NCI-H146 (cell line): ENCODE measurements around the gene PHACTR1.
"Not testable (repeated sequence)": the region's sequence is repeated elsewhere in the genome, so short reads cannot be mapped to it uniquely, and the experiment has no call there.

Experiments
- DNase-seq: peaks from one replicate; lab custom pipeline; 2025; lab: John Stamatoyannopoulos, UW

Gene PHACTR1

DNA sequence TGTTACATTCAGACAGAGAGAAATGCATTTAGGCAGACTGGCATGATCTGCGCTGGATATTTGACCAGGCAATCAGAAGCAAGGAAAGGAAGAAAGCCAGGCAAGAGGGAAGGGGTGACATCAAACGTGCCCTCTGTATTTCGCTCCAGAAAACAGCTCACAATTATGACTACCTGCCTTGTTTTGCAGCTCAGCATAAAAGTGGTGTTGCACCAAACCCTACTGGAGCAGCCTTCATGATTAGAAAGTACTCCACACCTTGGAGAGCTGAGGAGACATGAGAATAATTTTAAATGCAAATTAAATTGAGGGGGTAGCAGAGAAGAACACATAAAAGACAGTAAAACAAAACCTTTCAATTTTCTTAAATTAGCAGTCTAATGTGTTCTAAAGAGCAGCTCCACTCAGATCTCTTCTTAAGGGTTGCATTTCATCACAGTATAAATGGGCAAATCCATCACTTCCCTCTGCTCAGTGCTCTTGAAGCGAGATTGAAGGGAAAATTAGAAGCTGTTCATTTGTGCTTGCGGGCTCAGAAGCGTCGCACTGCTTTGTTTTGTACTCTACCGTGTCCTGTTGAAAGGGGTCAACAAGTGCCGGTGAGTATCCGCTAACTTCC lies at the start of gene PHACTR1:
PHACTR1 (plus strand) TSS at position 470 of the 619 bp plus-strand sequence.
- DNase-seq, result no peak

DNA sequence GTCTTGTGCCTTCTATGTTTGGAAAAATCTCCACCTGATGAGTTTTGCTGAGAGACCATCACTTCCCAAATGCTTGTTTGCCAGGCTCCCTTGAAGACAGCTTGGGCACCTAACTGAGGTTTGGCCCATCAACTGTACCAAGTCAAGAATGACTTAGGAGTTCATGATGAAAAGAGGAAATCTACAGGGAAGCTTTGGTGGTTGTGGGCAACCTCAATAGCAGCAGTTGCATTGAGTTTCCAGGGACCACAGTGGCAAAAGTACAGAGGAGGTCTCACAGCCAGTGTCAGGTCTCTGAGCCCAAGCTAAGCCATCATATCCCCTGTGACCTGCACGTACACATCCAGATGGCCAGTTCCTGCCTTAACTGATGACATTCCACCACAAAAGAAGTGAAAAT lies 49.7 kb upstream of the PHACTR1 start:
- no peak for DNase-seq

DNA sequence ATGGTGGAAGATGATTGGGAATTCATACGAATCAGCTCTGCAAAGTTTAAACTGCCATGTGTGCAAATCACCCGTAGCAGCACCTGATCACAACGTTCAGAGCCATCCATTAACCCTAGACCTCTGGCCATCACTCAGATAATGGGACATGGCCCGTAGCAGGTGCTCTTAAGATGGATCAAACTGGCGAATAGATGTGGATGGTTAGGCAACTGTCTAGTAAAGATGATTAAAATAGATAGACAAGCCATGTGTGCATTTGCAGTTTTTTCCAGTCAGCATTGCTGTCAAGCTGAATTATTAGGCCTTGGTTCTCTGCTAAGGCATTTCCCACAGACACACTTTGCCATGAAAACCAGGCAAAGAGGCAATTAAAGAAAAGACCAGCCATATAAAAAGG lies 40.6 kb upstream of the PHACTR1 start:
- no peak for DNase-seq

DNA sequence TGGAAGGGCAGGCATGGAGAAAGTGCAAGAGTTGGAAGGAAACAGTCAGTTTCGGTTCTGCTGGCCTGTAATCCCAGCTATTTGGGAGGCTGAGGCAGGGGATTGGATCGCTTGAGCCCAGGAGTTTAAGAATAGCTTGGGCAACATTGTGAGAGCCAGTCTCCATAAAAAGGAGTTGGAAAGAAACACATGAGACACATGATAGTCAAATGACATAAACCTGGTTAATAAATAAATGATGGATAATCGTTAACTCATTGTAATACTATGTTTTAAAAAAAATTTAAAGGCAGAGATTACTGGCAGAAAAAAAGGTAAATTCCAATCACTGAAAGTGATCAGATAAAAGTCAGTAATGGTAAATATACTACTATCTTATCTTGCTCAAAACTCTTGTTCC lies 37.2 kb upstream of the PHACTR1 start:
- no peak for DNase-seq

DNA sequence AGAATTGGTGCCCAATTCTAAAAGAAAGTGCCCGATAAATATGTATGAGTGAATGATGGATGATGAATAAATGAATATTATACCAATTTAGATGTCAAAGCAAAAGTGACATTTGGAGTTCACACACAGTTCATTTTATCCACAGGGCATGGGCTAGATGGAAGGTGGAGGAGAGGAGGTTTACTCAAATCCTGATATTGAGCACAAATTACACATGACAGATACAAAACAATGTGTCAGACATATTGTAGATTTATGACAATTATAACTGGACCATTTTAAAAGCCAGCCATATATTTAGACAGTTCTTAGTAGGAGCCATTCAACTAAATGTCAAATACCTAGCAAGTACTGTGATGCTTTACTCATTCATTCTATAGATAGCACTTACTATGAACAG lies 23.4 kb upstream of the PHACTR1 start:
- DNase-seq, result no peak

DNA sequence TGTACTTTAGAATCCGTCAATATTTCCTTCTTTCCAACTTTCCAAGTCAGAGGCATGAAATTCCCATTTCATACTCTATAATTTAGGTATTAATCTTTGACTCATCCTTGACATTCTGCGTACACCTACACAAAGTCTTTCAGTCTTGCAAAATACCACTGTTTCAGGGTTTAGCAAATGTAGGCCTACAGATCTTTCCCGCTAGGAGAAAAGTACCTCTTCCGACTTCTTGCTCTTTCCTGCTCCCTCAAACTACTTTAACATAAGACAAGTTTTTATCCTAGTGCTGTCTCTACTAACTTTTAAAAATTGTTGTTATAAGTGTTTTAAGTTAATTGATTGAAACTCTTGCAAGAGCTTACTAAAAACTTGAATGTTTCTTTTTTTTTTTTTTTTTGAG lies 18.3 kb upstream of the PHACTR1 start:
- DNase-seq, result no peak

DNA sequence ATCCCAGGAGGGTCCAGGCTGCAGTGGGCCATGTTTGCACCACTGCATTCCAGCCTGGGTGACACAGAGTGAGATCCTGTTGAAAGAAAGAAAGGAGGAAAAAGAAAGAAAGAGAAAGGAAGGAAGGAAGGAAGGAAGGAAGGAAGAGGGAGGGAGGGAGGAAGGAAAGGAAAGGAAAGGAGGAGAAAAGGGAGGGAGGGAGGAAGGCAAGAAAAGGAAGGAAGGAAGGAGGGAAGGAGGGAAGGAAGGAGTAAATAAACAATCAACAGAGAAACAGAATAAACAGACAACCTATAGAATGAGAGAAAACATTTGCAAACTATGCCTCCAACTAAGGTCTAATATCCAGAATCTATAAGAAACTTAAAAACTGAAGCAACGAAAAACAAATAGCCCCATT lies 11.6 kb upstream of the PHACTR1 start:
- no peak for DNase-seq

DNA sequence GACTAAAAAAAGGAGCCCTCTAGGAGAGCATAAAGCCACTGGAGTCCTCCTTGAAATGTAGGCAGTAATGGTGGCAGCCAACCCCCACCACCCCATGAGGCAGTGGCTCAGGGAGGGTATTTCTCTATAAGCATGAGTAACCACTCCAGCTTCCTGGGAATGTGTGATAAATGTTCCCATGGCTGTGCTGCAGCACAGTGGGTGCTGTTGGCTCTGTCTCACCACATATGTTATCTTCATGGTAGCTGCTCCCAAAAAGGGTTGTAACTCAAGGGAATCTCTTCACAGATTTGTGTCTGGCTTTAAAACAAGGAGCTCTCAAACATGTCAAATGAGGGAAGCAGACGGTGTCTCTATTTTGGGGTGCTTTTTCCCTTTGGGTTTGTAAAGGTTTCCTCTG lies 7.5 kb upstream of the PHACTR1 start:
- DNase-seq, result no peak

DNA sequence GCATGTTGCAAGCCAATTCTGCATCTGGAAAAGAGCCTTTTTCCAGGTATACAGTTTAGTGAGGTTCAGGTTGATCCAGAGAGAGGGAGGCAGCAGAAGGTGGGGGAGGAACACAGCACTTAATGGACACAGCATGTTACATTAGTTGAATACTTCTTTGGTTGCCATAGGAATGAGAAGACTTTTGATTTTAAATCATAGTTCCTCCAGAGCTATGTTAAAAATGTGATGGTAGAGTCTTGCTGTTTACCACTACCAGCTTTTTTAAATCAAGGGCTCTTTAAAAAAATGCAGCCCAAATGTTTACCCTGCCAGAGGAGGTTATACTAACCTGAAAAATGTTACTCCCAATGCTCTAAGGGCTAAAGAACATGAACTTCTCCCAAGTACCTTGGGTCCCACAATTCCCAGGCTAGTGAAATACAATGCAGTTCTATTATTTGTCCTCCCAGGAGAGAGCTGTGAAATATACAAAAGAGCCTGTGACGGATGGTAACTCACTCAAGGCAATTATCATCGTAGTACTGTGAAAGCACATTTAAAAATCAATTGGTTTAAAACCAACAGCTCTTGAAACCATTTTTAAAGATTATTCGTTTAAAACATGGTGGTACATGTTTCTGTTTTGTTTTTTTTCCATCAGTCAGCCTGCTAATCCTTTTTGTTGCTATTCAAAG lies 6.9 kb upstream of the PHACTR1 start:
- DNase-seq, result no peak

DNA sequence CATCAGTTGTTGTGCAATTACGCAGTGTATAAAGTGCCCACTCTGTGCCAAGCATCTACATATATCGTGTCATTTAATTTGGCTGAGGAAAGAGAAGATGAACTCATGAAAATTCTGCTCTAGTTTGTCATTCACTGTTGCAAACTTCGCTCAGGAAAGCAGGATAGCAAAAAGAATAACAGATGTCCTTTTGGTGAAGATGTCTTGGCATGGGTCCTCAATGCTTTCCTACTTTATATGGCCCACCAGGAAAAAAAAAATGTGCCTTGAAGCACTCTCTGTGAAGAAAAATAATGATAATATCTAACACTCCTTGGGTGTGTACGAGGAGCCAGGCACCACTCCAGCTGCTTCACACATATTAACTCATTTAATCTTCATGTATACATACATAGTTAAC lies 5.6 kb upstream of the PHACTR1 start:
- DNase-seq, result no peak

DNA sequence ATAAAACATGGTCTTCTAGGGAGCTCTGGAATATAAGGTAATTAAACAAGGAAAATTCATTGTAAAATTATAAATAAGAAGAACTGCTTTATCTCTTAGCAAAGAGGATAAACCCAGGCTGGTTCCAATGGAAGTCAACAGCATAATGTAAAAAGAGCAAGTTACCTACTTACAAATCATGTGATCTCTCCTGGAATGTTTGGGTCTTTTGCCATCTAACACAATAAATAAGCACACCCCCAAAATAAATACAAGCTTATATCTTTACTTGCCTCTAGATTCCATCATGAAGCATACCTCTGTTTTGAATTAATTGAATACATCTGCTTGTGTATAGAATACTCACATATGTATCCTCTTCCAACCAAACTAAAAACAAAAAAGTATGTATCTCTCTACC lies 2.5 kb upstream of the PHACTR1 start:
- DNase-seq, result no peak

DNA sequence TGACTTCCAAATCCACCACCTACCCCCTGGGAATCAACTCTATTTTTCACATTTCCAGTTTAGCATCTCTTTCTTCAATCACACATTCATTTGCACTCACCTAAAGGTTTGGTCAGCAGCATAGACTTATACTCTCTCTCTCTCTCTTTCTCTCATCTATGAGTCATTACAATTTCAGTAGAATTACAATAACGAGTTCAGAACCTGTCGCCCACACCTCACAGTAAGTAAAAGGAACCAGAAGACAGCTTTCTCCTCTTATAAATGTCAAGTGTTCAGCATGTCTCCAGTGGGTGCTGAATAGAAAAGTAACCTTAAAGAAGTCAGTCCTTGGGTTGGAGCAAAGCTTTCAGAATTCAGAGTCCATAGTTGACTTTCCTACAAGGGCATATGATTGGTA lies 1.1 kb upstream of the PHACTR1 start:
- DNase-seq, result no peak

DNA sequence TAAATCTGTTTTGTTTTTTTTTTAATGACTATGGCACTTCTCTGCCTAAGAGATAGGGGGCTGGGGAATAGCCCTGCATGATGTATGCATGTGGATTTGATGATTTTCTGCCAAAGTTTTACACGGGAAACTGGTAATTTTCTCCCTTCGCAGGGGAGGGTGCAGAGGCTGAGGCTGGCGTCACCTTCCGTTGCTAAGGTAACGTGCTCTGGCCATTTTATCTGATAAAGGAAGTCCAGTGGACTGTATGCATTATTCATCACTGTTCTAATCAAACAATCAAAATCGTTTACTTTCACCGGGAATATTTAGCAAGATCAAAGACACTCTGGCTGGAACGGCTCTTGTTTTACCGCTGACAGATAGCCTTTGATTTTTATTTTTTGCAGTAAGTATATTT lies 789 bp downstream of the PHACTR1 start:
- DNase-seq, result peak; percentile 33

DNA sequence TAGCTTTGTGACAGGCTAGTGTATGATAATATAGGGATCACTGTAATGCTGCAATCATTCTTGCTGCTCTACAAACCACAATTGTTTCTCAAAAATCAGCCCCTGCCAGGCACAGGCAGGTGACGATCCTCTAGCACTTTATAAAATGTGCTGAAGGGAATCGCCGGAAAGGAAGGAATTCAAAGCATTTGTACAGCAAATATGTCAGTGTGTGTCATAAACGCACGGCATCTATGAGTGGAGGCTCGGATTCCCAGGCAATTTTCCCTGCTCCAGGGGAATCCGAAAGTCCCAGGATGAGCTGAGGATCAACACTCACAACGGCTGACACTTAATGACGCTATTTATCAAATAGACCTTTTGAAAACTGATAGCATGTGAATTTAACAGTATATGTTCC lies 1.4 kb downstream of the PHACTR1 start:
- no peak for DNase-seq

DNA sequence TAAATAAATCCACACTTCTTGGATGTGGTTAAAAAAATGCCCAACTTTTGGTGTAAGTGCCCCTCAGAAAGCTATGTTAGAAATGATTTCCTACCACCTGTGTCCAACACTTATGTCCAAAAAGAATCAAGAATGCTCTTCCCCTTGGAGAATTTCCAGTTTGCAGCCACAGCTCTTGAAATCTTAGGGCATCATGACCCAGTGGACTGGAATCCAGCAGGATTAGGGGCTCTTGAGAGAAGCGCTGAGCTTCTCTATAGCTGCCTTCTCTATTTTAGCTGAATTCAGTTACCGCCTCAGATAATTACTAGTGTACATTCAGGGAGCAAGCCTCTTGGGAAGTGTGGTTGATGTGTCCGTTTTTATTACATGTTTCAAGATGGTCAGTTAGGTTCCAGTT lies 2.5 kb downstream of the PHACTR1 start:
- DNase-seq, result no peak

DNA sequence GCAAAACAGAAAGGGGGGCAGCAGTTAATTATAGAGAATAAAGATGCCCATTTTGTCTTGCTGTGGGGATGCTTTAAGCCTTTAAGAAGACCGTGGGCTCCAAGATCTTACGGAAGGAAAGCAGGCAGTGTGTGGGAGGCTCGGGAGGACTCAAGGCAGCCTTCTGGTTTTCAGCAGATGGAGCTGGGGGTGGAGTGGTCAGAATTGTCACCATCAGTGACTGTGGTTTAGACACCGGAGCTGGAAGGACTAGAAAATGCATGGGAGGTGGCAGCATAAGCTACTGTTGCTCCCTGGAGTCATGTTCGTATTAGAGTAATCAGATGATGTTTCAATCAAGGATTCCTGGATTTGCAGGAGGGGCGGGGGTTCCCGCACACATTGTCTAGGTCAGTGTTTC lies 3.7 kb downstream of the PHACTR1 start:
- no peak for DNase-seq

DNA sequence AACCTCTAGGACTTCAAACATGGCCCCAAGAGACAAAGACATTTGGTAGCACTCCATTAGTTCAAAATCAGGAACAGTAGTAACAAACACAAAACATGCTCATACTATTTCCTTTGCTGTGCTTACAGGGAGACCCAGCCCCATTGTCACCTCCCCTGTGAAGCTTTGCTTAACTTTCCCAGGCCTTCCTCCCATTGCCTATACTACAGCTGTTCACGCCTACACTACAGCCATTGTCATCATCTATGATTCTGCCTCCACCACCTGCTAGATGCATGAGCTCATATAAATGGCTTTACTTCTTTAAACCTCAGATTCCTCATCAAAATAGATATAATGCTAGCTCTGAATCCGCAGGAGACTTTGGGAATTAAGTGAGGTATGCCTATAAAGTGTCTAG lies 8.7 kb downstream of the PHACTR1 start:
- no peak for DNase-seq

DNA sequence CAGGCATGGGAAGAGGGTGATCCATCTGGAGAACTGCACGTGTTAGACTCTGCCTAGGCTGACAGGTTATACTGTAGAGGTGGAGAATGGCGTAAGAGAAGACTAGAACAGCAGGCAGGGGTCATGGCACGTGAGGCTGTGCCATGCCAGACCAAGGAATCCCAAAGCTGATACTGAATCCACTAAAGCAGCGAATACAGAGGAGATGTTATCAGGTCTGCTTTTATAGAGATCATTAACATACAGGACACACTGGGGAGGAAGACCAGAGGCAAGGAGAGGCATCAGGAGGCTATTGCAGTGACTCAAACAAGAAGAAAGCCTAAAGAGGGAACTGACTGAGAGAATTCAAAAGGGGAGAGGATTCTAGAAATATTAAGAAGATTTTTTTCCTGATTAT lies 12.9 kb downstream of the PHACTR1 start:
- DNase-seq, result no peak

DNA sequence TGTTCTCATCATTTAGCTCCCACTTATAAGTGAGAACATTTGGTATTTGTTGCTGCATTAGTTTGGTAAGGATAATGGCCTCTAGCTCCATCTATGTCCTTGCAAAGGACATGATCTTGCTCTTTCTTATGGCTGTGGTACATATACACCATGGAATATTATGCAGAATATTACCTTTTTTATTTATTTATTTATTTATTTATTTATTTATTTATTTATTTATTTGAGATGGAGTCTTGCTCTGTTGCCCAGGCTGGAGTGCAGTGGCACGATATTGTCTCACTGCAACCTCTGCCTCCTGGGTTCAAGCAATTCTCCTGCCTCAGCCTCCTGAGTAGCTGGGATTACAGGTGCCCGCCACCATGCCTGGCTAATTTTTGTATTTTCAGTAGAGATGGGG lies 14.2 kb downstream of the PHACTR1 start:
- not testable (repeated sequence) for DNase-seq

DNA sequence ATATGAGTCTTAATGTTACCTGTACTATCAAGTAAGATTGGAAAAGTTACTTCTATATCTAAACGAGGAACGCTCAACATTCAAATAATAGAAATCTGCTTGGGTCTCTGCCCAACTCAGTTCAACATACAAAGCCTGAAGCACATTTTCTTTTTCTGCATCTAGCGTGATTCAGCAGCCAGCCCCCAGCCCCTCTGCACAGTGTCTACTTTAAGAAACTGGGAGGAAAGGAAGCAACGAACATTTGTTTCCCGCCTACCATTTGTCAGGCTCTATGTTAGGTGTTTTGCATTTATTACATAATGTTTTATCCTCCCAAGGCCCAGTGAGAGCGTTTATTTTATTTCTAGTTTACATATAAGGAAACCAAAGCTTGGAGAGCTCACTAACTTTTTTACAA lies 17.3 kb downstream of the PHACTR1 start:
- DNase-seq, result no peak

DNA sequence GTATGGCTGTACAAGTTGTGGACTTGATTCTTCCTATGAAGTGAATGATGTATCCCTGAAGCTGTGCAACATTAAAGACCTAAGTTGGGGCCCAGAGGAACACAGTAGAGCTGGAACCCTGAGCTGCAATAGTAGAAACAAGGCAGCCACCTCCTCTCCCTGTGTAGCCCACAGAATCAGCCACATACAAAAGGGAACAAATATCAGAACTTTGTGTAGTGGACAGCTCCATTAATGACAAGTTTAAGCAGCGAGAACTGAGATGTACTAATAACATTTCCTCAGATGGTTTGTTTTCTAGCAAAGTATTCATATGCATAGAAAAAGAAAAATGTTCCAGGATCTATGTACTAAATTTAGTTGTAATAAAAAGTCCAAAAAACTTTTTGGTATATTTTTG lies 19.2 kb downstream of the PHACTR1 start:
- no peak for DNase-seq

DNA sequence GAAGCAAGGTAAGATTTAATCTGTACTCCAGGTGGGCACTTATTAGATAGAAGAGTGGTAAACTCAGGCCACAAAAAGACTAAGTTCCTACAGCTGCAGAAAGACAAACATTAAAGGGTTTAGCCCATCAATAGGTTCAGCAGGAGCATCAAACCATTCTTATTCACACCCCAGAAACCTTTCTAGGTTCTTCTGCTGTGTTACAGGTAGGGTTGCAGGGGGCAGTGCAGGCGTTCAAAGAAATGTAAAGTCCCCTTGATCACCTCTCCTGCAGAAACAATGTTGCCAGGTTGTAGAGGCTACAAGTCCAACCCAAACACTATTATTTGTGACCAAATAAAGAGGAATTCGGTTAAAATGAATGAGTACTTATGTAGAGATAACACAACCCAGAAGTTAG lies 31.8 kb downstream of the PHACTR1 start:
- DNase-seq, result no peak

DNA sequence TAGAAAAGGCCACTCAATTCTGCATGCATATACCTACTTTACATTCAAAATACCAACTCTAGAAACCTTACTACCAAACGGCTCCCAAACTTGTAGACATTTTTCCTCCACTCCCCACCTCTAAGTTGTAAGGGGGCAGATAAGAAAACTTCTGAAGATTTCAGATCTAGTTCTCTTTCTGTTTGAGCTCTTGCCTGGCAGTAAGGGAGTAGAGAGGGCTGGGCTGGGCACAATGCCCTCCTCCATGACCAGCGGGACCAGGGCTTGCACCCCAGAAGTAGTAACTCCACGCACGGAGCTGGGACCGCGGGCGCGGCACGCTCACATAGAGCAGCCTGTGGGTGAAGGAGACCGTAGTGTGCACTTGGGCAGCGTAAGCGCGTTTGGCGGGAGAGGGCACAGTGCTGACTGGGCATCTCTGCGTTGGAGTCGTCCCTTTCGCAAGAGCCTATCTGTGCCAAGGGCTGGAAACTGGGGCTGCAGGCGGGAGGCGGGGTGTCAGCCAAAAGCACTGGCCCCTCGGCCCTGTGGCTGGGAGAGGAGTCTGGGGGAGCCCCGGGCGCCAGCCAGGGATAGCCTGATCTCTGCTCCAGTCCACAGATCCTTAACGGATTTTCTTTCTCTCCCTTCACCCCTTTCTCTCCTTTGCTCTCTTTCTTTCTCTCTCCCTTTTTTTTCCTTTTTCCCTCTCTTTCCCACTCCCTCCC lies 32.4 kb downstream of the PHACTR1 start:
- peak; percentile 28 for DNase-seq
